ENCODE measurements around the gene PIK3R5.

PIK3R5 gene

DNA sequence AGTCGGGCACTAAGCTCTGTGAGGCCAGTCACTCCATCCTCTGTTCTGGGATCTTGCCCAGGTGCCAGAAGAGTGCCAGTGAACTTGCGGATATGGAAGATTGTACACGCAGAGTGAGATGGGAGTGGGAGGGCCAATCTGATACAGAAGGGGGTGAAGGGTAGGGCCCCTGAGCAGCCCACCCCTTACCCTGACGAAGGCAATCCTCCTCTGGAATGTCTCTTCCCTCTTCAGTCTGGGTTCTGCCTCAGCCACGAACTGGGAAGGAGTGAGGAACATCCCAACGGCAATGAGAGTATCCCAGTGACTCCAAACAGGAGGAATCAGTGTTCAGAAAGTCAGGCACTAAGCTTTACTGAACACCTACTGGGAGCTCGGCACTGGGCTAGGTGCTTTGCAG, 86.1 kb downstream of the PIK3R5 start:
- DNase-seq (ENCODE audit: low spot score), result no peak

DNA sequence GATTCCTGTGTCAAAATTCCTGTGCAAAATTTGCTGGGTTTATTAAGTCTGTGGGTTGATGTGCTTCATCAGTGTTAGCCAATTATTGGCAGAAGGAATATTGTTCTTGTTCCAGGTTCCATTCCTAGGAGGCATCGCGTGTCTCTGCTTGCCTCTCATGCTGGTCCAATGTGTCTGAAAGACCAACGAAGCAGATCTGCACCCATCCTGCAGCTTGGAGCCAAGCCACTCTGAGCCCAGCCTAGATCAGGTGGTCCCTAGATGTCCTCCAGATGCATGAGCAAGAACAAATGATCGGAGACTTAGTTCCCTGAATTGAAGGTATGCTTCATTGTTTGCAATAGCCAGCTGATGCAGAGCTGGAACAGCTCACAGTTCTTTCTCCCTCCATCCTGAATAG, 87.5 kb downstream of the PIK3R5 start:
- no peak for DNase-seq (ENCODE audit: low spot score)

DNA sequence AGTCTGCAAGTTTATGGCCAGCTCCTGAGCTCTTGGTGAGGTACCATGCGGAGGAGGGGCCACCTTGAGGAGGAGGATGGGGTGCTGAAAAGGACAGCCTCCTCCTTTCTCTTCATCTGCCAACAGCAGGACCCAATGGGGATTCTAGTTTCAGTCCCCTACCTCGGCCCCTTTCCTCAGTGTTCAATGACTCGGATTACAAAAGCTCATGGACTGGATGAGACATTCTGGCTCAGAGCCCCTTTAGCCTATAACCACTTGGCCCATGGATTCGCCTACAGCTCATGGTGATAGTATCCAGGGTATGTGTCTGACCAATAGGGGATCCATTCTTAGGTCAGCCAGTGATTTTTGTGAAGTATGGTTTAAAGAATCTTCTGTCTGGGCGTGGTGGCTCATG, 89.5 kb downstream of the PIK3R5 start:
- DNase-seq (ENCODE audit: low spot score), result no peak

DNA sequence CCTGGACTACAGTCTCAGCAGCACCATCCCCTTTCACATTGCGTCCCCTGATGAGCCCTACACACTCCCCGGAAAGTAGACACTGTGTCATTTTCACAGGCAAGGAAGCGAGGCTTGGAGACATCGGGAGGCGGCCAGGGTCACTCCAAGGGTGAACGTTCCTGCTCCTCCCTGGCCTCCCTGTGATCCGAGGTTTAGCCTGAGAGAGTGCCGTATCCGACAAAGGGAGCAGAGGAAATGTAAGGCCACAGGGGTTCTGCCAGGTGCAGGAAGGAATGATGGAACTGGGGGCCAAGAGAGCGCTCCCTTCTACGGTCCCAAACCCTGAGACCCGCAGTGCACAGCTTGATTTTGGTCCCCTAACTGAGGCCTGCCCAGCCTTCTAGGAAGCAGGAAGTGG, 90.1 kb downstream of the PIK3R5 start:
- no peak for DNase-seq (ENCODE audit: low spot score)

DNA sequence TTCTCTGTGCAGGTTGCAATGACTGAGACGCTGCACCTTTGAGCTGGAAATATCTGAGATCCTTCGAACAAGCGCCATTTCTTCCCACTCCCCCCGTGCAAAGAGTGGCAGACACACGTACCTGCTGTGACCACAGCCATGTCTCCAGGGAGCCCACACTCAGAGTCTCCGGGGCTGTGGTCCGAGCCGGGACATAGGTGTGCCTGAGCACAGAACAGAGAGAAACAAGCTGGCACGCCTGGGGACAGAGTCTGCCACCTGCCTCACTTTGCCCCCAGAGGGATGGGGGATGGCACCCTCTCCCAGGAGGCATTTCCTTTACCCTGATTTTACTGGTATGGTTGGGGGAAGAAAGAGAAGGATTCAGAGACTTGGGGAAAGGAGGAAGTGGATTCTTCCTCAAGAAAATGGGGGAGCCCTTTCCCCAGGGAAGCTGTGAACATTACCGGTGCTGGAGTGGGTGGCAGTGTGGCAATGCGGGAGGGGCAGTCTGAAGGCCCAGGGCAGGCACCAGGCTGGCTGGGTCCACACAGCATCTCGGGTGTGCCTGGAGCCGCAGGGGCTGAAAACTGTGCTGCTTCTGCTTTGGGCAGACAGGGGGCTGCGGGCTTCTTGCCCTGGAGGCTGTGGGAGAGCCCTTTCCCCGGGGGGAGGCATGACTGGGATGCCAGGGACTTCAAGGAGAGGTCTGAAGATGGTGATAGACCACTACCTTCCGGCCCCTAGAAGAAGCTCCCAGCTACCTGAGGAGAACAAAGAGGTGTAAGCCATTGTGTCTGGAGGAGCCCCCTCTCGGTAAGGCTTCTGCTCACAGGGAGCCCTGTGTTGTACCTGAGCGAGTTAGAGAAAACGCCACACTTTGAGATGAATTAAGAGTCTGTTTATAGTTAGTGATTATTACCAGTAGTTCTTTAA, 91.4 kb downstream of the PIK3R5 start:
- no peak for DNase-seq (ENCODE audit: low spot score)

DNA sequence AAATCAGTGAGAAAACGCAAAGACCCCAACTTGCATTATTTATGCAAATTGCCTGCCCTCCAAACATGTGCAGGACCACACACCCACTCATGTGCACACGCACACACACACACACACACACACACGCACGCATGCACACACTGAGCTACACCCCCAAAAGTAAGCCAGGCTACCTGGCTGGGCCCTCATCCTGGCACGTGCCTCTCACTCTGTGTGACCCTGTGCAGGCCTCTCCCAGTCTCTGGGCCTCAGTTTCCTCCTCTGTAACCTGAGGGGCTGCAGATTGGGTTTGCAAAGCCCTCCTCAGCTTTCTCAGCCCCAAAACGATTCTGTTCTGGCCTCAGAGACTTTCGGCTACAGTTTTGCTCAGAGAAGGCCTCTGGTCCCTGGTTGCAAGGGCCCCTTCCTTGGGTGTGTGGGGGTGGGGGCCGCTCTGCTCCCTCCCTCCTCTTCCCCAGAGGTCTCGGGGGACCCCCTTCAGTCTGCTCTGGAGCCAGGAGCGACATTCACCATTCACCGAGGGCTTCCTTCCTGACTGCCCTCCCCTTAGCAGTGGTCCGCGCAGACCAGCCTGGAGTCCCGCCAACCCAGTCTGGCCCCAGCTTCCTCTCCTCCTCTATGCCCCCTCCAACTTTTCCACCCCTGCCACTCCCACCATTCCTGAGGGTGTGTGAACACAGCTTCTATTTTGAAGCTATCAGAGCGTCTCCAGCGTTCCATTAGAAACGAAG, 92.6 kb downstream of the PIK3R5 start:
- no peak for DNase-seq (ENCODE audit: low spot score)

DNA sequence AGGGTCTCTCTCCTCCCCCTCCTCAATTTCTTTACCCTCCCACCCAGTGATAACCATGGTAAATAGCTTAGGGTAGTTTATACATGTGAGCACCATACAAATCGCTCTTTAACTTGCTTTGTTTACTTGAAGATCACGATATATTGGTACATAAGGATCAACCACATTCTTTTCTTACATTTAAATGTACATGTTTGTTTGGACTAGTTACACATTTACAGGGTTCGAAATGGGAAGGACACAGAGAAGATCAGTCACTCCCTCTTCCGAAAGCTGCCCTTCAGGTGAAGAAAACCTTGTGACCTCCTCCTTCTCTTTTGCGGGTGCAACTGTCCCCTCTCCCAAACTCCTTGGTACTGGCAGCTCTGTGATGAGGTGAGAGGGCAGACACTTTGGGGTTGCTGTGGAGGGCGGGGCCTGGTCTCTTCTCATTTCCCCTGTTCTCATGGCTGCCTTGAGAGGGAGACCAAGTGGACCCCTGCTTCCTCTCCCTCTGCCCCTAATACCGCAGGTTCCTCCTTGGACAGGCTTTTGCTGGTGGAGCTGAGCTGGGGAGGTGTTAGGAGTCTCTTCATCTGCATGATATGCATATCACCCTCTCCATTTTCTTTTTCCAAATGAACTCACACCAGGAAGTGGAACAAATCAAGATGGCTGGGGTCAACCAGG, 93.3 kb downstream of the PIK3R5 start:
- DNase-seq (ENCODE audit: low spot score), result no peak

DNA sequence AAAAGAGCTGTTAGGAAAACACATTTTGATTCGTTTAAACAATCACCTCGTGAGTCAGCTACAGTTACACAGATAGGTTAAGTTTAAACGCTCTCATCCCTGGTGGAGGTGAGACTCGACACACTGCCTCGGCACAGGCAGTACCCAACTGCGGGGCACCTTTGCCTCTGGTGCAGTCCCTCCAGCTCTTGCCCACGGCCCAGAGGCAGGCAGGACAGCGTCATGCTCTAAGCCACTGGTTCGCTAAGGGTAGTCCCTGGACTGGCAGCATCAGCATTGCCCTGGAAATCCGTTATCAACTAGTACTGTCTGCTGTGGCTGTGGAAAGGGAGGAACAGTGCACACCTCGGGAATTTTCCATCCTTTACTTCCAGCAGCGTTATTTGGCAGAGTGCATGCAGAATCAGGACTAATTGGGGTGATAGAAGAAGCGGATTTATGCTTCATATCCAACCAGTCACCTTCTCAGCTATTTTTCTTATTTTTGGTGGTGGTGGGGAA, 94.4 kb downstream of the PIK3R5 start:
- DNase-seq (ENCODE audit: low spot score), result no peak

DNA sequence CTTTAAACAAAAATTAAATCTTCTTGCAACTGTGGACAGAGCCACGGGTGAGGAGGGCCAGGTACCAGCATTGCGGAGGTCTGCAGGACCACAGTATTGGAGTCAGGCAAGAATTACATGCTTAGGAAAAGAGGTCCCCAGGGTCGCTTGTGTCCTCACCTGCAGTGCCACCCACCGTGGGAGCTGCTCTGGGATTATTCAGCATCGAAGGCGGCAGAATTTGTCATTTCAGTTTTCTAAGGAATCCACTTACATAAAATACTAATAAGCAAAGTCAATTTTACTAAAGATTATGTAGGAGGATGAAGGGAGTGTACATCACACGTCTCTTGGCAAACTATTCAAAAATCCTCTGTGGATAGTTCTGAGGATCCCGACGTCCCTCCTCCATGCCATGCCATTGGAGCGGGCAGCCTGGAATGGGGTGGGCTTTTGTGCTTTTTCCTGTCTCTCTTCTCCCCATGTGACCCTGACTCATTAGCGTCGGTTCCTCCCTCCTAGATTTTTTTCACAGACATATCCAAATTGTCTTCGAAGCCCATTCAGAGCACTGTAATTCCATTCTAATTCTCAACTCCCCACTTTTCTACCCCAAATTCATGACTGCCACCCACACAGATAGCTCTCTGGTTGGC, 95.0 kb downstream of the PIK3R5 start:
- no peak for DNase-seq (ENCODE audit: low spot score)

DNA sequence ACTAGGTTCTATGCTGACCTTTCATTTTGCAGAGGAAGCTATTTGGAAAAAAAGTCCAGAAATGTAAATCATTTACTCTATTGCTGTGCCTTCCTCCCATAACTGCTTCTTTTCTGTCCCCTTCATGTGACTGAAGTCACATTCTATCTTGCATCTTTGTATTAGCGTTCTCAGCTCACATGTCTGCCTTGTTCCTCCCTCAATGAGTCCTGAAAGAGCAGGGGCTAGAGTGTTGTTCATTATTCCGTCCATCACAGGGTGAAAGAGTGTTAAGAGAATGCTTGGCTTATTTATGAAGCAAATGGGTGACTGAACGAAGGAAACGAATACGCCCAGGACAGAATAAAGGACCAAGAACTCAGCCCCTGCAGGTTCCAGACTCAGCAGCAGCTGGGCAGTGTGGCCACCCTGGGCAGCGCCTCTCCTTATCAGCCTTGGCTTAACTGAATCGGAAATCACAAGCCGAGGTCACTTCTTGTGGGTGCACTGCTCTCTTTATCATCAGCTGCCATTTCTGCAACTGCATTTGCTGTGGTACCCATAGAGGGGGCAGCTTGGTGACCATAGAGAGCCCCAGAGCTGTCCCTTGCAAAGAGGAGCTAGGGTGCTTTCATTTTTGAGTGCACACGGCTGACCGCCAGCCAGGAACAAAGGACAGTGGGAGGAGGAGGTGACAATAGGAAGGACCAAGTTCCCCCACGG, 96.2 kb downstream of the PIK3R5 start:
- DNase-seq (ENCODE audit: low spot score), result no peak

DNA sequence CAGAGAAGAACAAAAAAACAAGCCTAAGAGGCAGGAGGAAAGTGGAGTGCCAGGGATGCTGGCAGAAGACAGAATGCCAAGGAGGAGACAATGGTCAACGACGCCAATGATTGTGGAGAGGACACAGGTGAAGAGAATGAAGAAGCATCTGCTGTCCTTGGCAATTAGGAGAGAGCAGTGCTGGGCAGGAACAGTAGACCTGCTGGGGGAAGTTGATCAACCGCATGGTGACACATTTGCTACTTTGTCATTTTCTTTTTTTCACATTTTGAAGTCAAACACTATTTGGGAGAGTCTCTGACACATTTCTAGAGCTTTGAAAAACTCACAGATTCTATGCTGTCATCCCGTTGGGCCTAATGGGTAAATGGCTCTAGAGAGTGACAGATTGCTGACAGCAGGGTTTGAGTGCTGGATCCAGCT, 97.0 kb downstream of the PIK3R5 start:
- no peak for DNase-seq (ENCODE audit: low spot score)

DNA sequence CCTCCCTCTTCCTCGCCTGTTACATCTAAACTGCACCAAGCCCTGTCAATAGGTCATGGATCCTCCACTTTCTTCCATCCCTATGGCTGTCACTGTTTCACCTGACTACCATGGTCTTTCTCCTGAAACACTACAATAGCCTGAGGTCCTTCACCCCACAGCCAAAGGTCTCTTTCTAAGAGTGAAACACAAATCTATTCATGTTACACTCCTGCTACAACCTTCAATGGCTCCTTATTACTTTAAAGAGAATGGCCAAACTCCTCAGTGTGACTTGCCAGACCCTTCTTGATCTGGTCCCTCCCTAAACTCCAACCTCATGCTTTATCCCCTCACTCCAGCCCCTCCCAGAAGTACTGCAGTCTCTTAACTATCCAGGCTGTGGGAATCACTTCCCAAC, 97.4 kb downstream of the PIK3R5 start:
- DNase-seq (ENCODE audit: low spot score), result no peak

DNA sequence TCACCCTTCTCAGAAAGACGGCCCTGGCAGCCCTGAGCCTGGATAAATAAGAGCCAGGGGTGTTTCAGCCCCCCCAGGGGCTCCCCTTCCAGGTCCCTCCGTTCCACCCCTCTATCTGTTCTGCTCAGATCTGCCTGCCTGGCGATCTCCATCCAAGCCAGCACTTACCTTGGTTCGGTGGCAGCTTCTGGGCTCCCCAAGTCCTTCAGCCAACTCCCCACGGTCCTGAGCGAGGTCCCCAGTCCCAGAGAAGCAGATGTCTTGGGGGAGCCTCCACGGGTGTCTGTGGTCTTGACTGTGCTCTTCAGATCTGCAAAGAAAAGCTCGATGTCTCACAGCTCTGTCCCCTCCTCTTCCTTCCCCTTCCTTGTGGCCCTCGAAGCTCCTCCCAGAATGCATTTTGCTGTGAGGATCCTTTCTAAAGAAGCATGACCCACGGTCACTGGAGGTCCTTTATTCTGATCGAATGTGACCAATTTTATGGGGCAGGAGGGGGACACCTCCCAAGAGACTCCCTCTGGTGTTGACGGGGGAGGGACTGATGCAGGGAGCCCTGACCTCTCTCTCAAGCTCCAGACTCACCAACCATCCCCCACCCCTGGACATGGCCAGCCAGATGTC, 98.0 kb downstream of the PIK3R5 start, which contains the start of gene PIK3R6:
Gene PIK3R6 (minus strand): TSS at position 314 of the 621 bp plus-strand sequence. CDS start 17,880 bp downstream, outside the sequence.
- DNase-seq (ENCODE audit: low spot score), result no peak

DNA sequence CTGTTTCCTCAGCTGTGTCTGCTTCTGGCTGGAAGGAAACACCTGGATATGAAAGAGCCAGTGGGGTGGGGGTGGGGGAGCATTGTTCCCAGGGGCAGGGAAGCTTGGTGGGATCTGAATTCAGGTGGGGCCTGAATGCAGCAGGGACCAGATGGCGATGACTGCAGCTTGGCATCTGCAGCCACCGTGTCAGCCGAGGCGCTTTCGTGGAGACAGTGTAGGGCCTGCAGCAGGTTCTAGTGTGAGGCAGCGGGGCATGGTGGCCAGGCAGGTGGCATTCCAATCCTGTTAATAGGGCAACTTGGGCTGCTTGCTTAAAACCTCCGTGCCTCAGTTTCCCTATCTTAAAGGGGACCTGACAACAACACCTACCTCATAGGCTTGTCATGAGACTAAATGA, 99.7 kb downstream of the PIK3R5 start:
- DNase-seq (ENCODE audit: low spot score), result no peak

DNA sequence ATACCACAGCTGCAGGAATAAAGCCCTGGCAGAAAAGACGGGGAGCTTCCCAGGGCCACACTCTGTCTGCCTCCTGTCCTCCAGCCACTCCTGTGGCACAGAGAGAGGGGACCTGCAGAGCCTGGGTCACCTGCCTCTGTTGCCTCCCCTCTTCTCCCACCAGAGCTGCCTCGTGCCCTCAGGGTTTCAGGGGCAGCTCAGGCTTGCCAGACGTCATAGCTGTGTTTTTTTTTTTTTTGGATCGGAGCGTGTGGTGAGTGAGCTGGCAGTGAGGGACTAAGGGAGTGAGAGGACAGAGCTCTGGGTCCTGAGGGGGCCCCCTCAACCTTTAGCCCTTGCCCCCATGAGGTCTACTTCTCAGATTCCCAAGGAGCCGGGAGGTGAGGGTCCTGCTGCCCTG, 100.1 kb downstream of the PIK3R5 start:
- DNase-seq (ENCODE audit: low spot score), result no peak

DNA sequence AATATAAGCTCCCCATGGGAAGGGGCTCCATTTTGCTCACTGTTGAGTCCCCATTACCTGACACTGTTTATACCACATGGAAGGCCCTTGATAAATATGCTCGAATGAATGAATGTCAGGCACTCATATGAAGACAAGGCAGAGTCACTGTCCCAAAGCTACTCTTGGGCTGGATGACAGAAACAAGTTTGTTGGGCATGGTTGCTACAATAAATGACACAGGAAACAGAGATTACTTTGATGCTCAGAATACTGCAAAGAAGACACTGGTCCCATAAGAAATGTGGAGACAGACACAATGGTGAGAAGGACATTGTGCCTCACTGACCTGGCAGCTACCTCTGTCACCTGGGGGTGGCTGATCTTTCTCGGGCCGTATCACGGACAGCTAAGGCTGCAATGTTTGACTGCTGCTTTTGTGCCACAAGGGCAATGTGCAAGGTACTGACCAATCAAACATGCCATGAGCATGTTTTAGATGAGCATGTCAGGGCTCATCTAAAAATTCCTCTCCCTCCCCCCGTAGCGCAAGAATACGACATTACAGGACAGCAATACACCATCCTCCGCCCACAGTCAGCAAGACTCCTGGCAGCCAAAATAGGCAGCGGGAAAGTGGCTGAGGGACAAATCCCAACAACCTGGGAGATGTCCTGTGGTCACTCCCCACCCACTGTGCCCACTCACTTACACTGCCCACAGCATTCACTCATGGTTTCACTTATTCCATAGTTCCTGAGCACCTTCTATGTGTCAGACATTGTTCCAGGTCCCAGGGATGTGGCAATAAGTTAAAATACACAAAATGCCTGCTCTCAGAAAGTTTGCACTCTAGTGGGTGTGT, 103.1 kb downstream of the PIK3R5 start:
- no peak for DNase-seq (ENCODE audit: low spot score)

DNA sequence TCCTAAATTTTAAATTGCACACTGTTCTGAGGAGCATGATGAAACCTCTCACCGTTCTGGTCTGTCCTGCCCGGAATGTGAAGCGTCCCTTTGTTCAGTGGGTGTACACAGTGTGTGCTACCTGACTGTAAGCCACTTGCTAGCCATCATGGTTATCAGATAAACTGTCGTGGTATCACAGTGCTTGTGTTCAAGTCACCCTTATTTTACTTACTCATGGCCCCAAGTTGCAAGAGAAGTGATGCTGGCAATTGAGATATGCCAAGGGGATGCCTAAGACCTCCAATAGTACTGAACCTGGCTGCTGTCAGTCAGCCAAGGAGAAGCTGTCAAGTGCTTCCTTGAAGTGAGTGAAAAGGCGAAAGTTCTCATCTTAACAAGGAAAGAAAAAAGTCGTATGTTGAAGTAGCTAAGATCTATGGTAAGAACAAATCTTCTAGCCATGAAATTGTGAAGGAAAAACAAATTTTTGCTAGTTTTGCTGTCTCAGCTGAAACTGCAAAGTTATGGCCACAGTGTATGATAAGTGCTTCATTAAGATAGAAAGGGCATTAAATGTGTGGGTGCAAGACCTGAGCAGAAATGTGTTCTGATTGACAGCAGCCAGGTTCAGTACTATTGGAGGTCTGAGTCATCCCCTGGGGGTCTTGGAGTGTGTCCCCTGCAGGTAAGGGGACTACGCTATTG, 103.9 kb downstream of the PIK3R5 start:
- no peak for DNase-seq (ENCODE audit: low spot score)

DNA sequence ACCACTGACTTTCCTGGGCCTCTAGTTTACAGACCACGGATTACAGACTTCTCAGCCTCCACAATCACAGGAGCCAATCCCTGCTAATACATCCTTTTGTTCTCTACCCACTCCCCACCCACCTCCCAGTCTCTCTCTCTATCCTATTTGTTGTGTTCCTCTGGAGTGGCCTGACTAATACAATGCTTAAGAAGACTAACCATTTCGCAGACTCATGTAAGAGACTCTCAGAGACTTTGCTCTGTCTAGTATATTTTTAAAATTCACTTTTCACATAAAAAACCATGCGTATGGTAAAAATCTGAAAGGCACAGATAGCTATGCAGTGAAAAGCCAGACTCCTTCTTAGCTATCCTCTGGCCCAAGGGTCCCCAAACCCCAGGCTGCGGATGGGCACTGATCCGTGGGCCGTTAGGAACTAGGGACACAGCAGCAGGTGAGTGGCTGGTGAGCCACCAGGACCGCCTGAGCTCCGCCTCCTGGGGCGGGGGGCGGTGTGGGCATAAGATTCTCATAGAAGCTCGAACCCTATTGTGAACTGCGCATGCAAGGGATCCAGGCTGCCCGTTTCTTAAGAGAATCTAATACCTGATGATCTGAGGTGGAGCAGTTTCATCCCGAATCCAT, 105.6 kb downstream of the PIK3R5 start:
- no peak for DNase-seq (ENCODE audit: low spot score)
